Fibroblast of lung (primary cell): ENCODE data around the gene TAS2R46. TPM values are rescaled to one million over a fixed set of nuclear protein-coding genes. Genes with fewer than 3 reads are reported as not detected.

ENCODE experiments used
- DNase-seq, 2 donors: peaks; one replicate each; pipeline versions ENCODE4 v3.0.0 to v3.0.0-alpha.2; 2010; ENCODE audit warnings: low read depth in 2 of 2
- H2AFZ ChIP-seq: 2 replicates; pipeline ENCODE4 v1.5.1; 2012; ENCODE audit warnings: low read length, control low read depth, inconsistent platforms
- H3K27ac ChIP-seq: 2 replicates; pipeline ENCODE4 v1.5.1; 2011; ENCODE audit warnings: low read length, control low read depth; ENCODE audit not compliant: insufficient read depth
- H3K27me3 ChIP-seq: 2 replicates; pipeline ENCODE4 v1.5.1; 2011; ENCODE audit warnings: mild to moderate bottlenecking, low read length; ENCODE audit not compliant: control insufficient read depth, insufficient read depth
- H3K36me3 ChIP-seq: 2 replicates; pipeline ENCODE4 v1.5.1; 2011; ENCODE audit warnings: low read length; ENCODE audit not compliant: control insufficient read depth, insufficient read depth
- H3K4me1 ChIP-seq: 2 replicates; pipeline ENCODE4 v1.5.1; 2011; ENCODE audit warnings: low read length; ENCODE audit not compliant: control insufficient read depth, insufficient read depth; ENCODE audit errors: extremely low read depth
- H3K4me2 ChIP-seq: 2 replicates; pipeline ENCODE4 v1.5.1; 2011; ENCODE audit warnings: low read length, control low read depth; ENCODE audit not compliant: insufficient read depth; ENCODE audit errors: extremely low read depth
- H3K4me3 ChIP-seq, 4 experiments: fragments of 200-600 bp in 1 of 4; sonication (generic) in 1 of 4; replicated peaks in 1 of 4; 2 replicates each; pipeline ENCODE4 v1.5.1; 2011 to 2016; ENCODE audit warnings: low read length in 4 of 4, low read depth in 3 of 4, mild to moderate bottlenecking in 3 of 4, control low read depth in 2 of 4, inconsistent platforms in 1 of 4, mixed read lengths in 1 of 4; ENCODE audit not compliant: insufficient read depth in 1 of 4; ENCODE audit errors: control extremely low read depth in 1 of 4
- H3K79me2 ChIP-seq: 2 replicates; pipeline ENCODE4 v1.5.1; 2012; ENCODE audit warnings: mild to moderate bottlenecking, low read length, inconsistent platforms; ENCODE audit not compliant: control insufficient read depth, insufficient read depth
- H3K9ac ChIP-seq: 2 replicates; pipeline ENCODE4 v1.5.1; 2011; ENCODE audit warnings: mild to moderate bottlenecking, low read length, control low read depth; ENCODE audit not compliant: insufficient read depth
- H3K9me3 ChIP-seq: 2 replicates; pipeline ENCODE4 v1.5.1; 2012; ENCODE audit warnings: low read depth, low read length; ENCODE audit not compliant: control insufficient read depth, insufficient read depth
- H4K20me1 ChIP-seq: 2 replicates; pipeline ENCODE4 v1.5.1; 2011; ENCODE audit warnings: low read length; ENCODE audit not compliant: control insufficient read depth, insufficient read depth; ENCODE audit errors: extremely low read depth
- CTCF ChIP-seq, 2 donors: IDR thresholded peaks in 1 of 2; conservative IDR thresholded peaks in 1 of 2; 1 replicate in 1 of 2; 2 replicates in 1 of 2; pipeline ENCODE4 v1.5.1; 2011 to 2012; ENCODE audit warnings: low read length in 2 of 2, control low read depth in 1 of 2, inconsistent platforms in 1 of 2, low read depth in 1 of 2, mild to moderate bottlenecking in 1 of 2
- EZH2 ChIP-seq: IDR thresholded peaks from 2 replicates; pipeline ENCODE4 v1.5.1; 2012; ENCODE audit warnings: low read length, control low read depth, mild to moderate bottlenecking; ENCODE audit errors: missing control alignments
- polyA plus RNA-seq, 2 donors: library from polyadenylated mRNA; depleted of rRNA in 1 of 2; stranded (reverse) in 1 of 2; unstranded in 1 of 2; fragments of >200 nt; gene quantifications; 2 replicates each; pipeline ENCODE4 v1.2.1, GENCODE V29; 2011 to 2012; ENCODE audit warnings: missing spikeins in 1 of 2
- total RNA-seq: library from RNA; depleted of rRNA; stranded (reverse); fragments of >200 nt; gene quantifications from 2 replicates; pipeline ENCODE4 v1.2.1, GENCODE V29; 2014

Gene TAS2R46
- total and polyA plus RNA-seq, 2 donors (not counting 1 experiment from before 2014, with no cell fraction given), result 2.0 TPM; not detected in 1

- Histone ChIP-seq H4K20me1 (no peaks in the 10 kb centered on the region), H3K27me3 (no peaks in the 10 kb centered on the region), H3K9ac (no peak within 1 kb of the TSS), H3K27ac (no peak within 1 kb of the TSS), H3K4me2 (no peak within 1 kb of the TSS), H3K36me3 (no peaks in the 10 kb centered on the region), H3K79me2 (no peaks in the 10 kb centered on the region), H3K9me3 (no peaks in the 10 kb centered on the region), H3K4me1 (no peaks in the 10 kb centered on the region), H2AFZ (no peak within 1 kb of the TSS), H3K4me3 (no peak within 1 kb of the TSS)
- no peak for DNase-seq
- TF ChIP-seq EZH2 (no peak), CTCF (conservative IDR thresholded peaks at IDR 0.05 in 1 of 2, IDR thresholded peaks at IDR 0.05 in 1 of 2; ENCODE audit: low read depth in 1 of 2, low read length in 2 of 2) (no peak)
Observed at GRCh38 chr12:11092128-11092527, 30.0 kb upstream of the TAS2R46 start, which contains the start of gene TAS2R43. Gene TAS2R43 (minus strand): TSS chr12:11092313. CDS start chr12:11092229, 84 bp downstream.

- no peaks in the 10 kb centered on the region for H3K27me3 ChIP-seq
- H4K20me1 ChIP-seq, result no peaks in the 10 kb centered on the region
- no peak overlapping the region for H2AFZ ChIP-seq
- H3K36me3 ChIP-seq, result no peaks in the 10 kb centered on the region
- TF ChIP-seq CTCF (conservative IDR thresholded peaks at IDR 0.05 in 1 of 2, IDR thresholded peaks at IDR 0.05 in 1 of 2; ENCODE audit: low read depth in 1 of 2, low read length in 2 of 2), result no peak
- TF ChIP-seq EZH2, result no peak
- no peak overlapping the region for H3K9ac ChIP-seq
- H3K4me1 ChIP-seq, result no peaks in the 10 kb centered on the region
- no peak for DNase-seq
- H3K4me2 ChIP-seq, result no peak overlapping the region
- H3K4me3 ChIP-seq, result no peak overlapping the region
- no peaks in the 10 kb centered on the region for H3K9me3 ChIP-seq
- no peaks in the 10 kb centered on the region for H3K79me2 ChIP-seq
- no peak overlapping the region for H3K27ac ChIP-seq
Observed at GRCh38 chr12:11089246-11089645, 27.2 kb upstream of the TAS2R46 start.

DNA sequence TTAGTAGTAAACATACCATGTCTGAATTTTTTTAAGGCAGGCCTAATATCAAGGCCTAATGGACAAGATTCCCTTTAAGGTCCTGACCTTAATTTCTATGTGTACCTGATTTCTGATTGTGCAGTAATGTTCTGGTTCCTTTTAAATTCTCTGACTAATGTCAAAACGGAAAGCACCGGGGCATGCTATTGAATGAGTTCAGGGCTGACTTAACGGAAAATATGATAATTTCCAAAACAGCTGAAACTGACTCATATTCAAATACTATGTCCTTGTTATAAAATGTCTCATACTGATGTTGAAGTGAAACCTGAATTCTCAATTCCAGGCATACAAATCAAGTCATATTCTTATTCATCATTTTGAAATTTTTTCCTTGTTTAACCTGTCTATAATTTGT is 23.3 kb upstream of the TAS2R46 start:
- Histone ChIP-seq H3K4me3 (no peak overlapping the region), H3K27ac (no peak overlapping the region), H3K79me2 (no peaks in the 10 kb centered on the region), H3K36me3 (no peaks in the 10 kb centered on the region), H4K20me1 (no peaks in the 10 kb centered on the region), H3K27me3 (no peaks in the 10 kb centered on the region), H2AFZ (no peak overlapping the region), H3K4me2 (no peak overlapping the region), H3K9me3 (no peaks in the 10 kb centered on the region), H3K4me1 (no peaks in the 10 kb centered on the region), H3K9ac (no peak overlapping the region)
- TF ChIP-seq CTCF (conservative IDR thresholded peaks at IDR 0.05 in 1 of 2, IDR thresholded peaks at IDR 0.05 in 1 of 2; ENCODE audit: low read depth in 1 of 2, low read length in 2 of 2) (no peak), EZH2 (no peak)
- DNase-seq, result peak in 1 of 2 donors; percentile 20
